Measurements from ENCODE around the gene NDFIP2.

NDFIP2 gene, protein sequence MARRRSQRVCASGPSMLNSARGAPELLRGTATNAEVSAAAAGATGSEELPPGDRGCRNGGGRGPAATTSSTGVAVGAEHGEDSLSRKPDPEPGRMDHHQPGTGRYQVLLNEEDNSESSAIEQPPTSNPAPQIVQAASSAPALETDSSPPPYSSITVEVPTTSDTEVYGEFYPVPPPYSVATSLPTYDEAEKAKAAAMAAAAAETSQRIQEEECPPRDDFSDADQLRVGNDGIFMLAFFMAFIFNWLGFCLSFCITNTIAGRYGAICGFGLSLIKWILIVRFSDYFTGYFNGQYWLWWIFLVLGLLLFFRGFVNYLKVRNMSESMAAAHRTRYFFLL

DNA sequence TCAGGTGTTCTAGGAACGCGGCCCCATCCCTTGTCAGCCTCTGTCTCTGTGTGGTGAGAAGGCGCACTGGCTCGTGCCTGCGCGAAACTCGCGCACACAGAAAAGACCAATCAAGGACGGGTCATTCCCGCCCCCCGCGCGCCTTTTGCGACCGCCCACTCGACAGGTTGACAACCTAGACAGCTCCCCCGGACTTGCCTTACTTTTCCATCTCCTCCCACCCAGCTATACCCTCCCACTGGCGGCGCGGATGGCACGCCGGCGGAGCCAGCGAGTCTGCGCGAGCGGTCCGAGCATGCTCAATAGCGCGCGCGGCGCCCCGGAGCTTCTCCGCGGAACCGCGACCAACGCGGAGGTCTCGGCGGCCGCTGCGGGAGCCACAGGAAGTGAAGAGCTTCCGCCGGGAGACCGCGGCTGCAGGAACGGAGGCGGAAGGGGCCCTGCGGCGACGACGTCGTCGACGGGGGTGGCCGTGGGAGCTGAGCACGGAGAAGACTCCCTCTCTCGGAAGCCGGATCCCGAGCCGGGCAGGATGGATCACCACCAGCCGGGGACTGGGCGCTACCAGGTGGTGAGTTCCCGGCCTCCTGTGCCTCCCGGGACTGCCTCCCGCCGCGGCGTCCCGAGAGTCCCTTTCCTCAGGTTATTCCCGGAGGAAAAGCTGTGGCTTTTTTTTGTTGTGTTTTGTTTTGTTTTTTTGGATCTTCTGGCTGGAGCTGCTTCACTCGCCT lies at the start of gene NDFIP2:
TSS of gene NDFIP2 (plus strand) at position 202 of the 731 bp plus-strand sequence. CDS start at position 251, 49 bp downstream.
- DNase-seq (ENCODE audit: low read depth): peak; percentile 87

- DNase-seq (ENCODE audit: low read depth): no peak
Measured at GRCh38 chr13:79432086-79432485, 48.9 kb upstream of the NDFIP2 start.

DNA sequence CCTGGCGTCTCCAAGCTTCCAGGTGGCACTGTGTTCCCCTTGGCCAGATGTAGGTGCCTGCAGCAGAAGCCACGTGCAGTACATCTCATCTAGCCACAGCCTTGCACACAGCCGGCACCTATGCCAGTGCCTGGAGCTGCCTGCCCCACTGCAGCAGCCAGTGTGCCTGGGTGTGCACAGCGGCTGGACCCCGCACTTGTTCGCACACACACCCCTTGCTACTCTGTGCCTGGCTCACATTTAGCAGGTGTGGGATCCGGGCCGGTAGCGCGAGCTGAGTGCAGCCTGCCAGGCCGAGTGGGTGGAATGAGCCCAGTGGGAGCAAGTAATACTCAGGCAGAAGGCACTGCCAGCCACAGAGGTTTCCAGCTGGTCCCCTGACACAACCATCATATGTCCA lies 48.0 kb upstream of the NDFIP2 start:
- DNase-seq (ENCODE audit: low read depth): no peak

DNA sequence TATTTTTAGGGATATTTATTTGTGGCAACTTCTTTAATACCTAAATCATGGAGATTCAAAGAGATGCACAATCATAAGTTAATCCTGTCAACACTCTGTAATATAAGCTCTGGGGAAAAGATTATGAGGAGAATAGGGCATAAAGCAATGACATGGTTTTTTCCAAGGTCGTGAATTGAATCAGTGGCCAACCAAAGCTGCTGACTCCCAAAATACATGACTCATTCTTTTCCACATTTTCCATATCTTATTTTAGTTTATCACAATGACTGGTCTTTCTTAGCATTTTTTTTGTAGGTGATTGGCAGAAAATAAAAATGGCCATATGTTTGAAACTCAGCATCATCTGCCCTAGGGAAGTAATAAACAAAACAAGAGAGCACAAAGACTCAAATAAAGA lies 46.4 kb upstream of the NDFIP2 start:
- no peak for DNase-seq (ENCODE audit: low read depth)

DNA sequence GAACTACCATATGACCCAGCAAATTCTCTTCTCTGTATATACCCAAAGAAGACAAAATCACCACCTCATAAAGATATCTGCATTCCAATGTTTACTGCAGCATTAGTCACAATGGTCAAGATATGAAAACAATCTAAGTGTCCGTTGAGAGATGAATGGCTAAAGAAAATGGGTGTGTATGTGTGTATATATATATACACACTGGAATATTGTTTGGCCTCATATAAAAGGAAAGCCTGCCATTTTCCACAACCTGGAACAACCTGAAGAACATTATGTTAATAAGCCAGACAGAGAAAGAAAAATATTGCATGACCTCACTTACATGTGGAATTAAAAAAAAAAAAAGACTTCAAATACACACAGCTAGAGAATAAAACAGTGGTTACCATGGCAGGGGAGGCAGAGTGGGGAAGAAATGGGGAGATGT lies 45.4 kb upstream of the NDFIP2 start:
- DNase-seq (ENCODE audit: low read depth): no peak

GRCh38 chr13:79439275-79439674 lies 41.7 kb upstream of the NDFIP2 start:
- no peak for DNase-seq (ENCODE audit: low read depth)

DNA sequence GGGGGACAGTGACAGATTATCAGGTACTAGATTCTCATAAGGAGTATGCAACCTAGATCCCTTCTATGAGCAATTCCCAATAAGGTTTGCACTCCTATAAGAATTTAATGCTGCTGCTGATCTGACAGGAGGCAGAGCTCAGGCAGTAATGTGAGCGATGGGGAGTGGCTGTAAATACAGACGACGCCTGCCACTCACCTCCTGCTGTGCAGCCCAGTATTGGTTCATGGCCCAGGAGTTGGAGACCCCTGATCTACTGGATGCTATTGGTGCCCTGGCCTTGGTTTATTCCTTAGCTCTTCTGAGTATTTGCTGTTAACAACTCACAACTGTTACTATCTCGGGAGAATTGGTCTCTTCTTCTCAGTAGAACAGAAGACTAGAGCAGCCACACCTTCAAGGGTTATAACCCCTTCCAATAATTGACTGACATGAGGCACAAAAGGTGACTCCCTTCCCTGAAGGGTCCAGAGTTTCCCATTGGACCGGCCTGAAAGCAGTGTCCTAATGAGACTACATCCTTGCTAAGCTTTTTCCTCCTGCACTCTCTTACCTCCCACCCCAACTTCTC lies 39.9 kb upstream of the NDFIP2 start:
- DNase-seq (ENCODE audit: low read depth): no peak

- DNase-seq (ENCODE audit: low read depth): no peak
Measured at GRCh38 chr13:79442221-79442620, 38.7 kb upstream of the NDFIP2 start.

DNA sequence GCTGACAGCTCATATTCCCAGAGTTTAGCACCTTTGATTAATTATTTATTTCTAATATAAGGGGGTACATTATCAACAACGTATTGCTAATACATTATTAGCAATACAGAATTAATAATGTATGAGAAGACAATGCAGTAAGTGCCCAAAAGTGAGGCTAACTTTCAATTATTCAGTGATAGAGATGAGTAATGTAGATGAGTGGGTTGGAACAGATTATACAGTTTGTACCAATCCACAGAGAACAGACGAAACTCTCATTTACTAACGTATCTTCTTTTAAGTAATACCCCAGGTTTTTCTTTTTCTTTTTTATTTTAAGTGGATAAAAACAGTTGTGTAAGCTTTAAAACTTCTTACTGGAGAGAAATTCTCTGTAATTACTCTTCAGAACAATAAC lies 38.2 kb upstream of the NDFIP2 start:
- DNase-seq (ENCODE audit: low read depth): no peak

DNA sequence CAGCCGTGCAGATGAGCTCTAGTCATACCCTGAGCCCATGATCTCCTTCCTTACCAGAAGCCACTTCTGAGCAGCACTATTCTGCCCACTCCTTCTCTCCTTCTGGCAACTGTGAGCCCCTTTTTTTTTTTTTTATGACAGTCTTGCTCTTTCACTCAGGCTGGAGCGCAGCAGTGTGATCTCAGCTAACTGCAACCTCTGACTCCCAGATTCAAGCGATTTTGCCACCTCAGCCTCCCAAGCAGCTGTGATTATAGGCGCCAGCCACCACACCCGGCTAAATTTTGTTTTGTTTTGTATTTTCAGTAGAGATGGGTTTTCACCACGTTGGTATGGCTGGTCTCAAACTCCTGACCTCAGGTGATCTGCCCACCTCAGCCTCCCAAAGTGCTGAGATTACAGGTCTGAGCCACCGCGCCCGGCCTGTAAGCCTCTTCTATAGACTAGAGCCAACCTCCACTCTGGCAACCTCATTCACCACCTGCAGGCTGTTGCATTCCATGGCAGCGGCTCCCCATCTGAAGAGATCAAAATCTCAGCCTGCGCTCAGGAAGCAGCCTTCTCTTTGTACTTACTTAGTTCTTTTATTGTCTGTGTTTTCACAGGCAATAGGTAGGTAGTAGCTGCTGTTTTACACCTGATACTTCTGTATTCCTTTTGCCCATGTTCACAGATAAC lies 34.8 kb upstream of the NDFIP2 start:
- no peak for DNase-seq (ENCODE audit: low read depth)

GRCh38 chr13:79447141-79447540 lies 33.8 kb upstream of the NDFIP2 start:
- no peak for DNase-seq (ENCODE audit: low read depth)

DNA sequence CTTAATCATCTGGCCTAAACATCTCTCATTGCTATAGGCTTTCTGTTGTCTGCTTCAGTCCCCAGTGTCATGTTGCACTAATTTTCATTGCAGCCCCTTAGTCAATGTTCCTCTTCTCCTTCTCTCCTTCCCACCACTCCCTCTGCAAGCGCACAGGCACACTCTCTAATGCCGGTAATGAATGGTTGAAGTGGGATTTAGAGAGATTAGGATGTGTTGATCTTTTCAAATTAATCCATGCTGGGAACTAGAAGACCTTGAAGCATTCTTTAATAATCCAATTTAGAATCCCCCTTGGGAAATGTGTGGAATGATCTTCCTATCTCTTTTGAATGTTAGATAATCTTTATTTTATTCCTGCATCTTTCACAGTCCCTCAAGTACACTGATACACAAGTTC lies 33.2 kb upstream of the NDFIP2 start:
- no peak for DNase-seq (ENCODE audit: low read depth)

GRCh38 chr13:79448413-79448812 lies 32.5 kb upstream of the NDFIP2 start:
- no peak for DNase-seq (ENCODE audit: low read depth)

GRCh38 chr13:79450110-79450509 lies 30.8 kb upstream of the NDFIP2 start:
- no peak for DNase-seq (ENCODE audit: low read depth)

DNA sequence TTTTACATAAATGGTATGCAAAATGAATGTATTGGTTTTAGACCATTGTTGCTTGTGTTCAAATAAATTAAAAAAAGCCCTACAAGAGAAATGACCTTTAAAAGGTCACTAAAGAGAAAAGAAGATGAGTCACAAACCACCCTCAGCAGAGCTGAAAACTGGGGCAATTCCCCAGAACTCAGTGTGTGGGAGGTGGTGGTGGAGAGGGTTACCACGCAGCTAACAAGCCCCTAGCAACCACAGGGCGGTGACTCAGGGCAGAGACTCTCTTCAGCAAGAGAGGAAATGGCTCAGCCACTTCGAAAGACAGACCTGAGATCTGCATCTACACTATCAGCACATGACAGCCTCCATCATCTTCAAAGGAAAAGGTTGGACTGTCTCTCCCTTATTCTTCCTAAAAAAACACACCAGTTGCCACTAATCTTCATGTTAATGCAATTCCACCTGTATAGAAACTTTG lies 29.4 kb upstream of the NDFIP2 start:
- peak; percentile 88 for DNase-seq (ENCODE audit: low read depth)

DNA sequence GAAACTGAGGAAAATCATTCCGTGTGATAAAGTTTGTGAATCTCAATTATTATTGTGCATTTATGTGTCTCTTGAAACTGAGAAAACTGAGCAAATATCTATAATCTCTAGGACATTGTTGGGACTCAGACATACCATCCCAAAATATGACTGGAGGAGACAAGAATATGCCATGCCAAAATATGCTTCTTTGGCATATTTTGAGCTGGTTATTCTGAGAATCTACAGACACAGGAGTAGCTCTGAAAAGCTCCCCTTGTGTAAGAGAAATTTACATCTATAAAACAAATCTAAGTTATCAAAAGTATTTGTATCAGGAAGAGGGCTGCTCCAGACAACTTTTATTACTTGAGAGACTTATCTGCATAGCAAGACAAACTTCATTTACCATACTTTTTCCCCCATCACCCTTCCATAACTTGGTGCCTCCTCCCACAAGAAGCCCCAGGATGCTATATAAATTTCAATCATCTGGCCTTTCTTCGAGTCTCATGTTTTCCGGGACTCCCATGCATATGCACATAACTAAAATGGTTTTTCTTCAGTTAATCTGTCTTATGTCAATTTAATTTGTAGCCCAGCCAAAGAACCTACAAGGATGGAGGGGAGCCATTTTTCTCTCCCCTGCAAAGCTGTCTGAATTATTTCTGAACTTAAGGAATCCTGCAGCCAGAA lies 28.6 kb upstream of the NDFIP2 start:
- no peak for DNase-seq (ENCODE audit: low read depth)

- DNase-seq (ENCODE audit: low read depth): no peak
Measured at GRCh38 chr13:79455331-79455730, 25.6 kb upstream of the NDFIP2 start.

DNA sequence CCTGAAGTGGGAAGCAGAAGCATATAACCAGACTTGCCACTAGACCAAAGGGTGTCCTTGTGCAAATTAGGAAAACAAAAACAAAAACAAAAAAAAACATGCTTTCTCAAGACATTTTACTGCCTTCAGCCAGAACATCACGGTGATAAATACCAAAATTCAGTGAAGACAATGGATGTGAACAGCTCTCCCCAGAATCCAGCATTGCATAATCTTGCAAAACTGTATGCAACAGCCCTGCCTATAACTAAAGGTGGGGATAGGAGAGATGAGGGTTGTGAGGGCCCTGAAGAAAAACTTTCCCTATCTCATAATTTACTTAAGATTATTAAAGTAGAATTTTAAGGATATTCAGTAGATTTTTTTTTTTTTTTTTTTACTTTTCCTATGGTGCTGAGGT lies 24.9 kb upstream of the NDFIP2 start:
- DNase-seq (ENCODE audit: low read depth): no peak

DNA sequence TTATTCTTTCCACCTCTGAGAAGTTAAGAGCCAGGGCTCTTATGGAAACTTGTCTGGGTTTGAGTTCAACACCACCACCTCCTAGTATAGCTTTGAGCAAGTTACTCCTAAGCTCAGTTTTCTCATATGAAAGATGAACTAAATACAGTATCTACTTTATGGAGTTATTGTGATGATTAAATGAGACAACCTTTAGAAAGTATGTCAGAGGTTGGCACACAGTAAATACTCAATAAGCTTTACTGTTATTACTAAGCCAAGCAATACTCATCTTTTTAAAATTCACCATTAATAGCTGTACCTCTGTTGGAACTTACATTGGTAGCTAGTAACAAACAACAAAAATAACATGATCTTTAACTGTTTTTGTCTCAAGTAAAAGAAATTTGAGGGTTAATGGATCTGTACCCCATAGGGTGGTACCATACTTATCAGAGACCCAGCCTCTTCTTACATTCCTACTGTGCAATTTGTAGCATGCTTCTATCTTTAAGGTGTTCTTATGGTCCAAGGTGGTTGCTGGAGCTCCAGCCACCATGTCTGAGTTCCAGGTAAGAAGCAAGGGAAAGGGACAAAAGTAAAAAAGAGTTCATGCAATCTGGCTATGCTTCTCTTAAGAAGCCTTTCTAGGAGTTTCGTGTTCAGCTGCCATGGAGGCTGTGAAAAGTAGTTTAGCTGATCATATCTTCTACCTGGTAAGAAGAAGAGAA lies 24.1 kb upstream of the NDFIP2 start:
- DNase-seq (ENCODE audit: low read depth): no peak

GRCh38 chr13:79457390-79457789 lies 23.6 kb upstream of the NDFIP2 start:
- DNase-seq (ENCODE audit: low read depth): no peak

GRCh38 chr13:79457948-79458347 lies 23.0 kb upstream of the NDFIP2 start:
- no peak for DNase-seq (ENCODE audit: low read depth)
